A549 (cell line): ENCODE data around the gene PKN1. TPM values are rescaled to one million over a fixed set of nuclear protein-coding genes. Genes with fewer than 3 reads are reported as not detected.

ENCODE experiments used
- ATAC-seq, 2 experiments: fragments of 200-7000 bp in 1 of 2; fragments of >200 bp in 1 of 2; cut with Nextera tagmentation in 1 of 2; cut with Tn5 transposase in 1 of 2; 3 replicates each; pipeline versions ENCODE4 v1.8.0 to v1.9.1; 2018 to 2020; ENCODE audit warnings: mild to moderate bottlenecking in 1 of 2, moderate library complexity in 1 of 2
- CTCF ChIA-PET: fragments of 300-600 bp; sonication (Branson Sonifier 250); formaldehyde crosslinking; extraction: SDS; loops from one replicate; lab custom pipeline; 2021; ENCODE audit warnings: antibody characterized with exemption, inconsistent platforms; lab: Yijun Ruan, JAX
- POLR2A ChIA-PET: fragments of 350-600 bp; formaldehyde crosslinking; extraction: SDS; loops from one replicate; lab custom pipeline; 2021; ENCODE audit warnings: antibody characterized with exemption, inconsistent platforms; lab: Yijun Ruan, JAX
- DNase-seq, 2 experiments: peaks; one replicate each; pipeline versions ENCODE4 v3.0.0 to v3.0.0-alpha.2; 2011 to 2016; ENCODE audit warnings: low read depth in 1 of 2, low spot score in 1 of 2
- FAIRE-seq: peaks from 2 replicates; lab custom pipeline; 2011; peaks lifted over from hg19 to GRCh38; lab: Jason Lieb, UNC
- H3K27ac ChIP-seq, 2 experiments: fragments of >200 bp; sonication (Bioruptor Twin); formaldehyde crosslinking; 3 replicates each; pipeline ENCODE4 v1.5.1; 2016 to 2017
- H3K4me1 ChIP-seq: fragments of >200 bp; sonication (Bioruptor Twin); formaldehyde crosslinking; 3 replicates; pipeline ENCODE4 v1.6.1; 2016
- H3K4me2 ChIP-seq: fragments of >200 bp; sonication (Bioruptor Twin); formaldehyde crosslinking; 3 replicates; pipeline ENCODE4 v1.6.1; 2016
- H3K4me3 ChIP-seq: fragments of >200 bp; sonication (Bioruptor Twin); formaldehyde crosslinking; 3 replicates; pipeline ENCODE4 v1.5.1; 2016
- H3K9me3 ChIP-seq: fragments of >200 bp; sonication (Bioruptor Twin); formaldehyde crosslinking; 3 replicates; pipeline ENCODE4 v1.6.1; 2016
- ATOH8 ChIP-seq: fragments of 250-450 bp; sonication (Bioruptor Pico); IDR thresholded peaks from 2 replicates; pipeline ENCODE4 v1.5.0; 2020; ENCODE audit warnings: low read depth, mild to moderate bottlenecking, moderate library complexity
- BHLHE40 ChIP-seq: IDR thresholded peaks from 2 replicates; pipeline ENCODE4 v1.6.1; 2012; ENCODE audit warnings: low read depth, low read length, inconsistent platforms
- E2F6 ChIP-seq: IDR thresholded peaks from 2 replicates; pipeline ENCODE4 v1.6.1; 2012; ENCODE audit warnings: low read depth, borderline replicate concordance
- EHMT2 ChIP-seq: fragments of 200-600 bp; sonication (generic); IDR thresholded peaks from 2 replicates; pipeline ENCODE4 v1.6.1; 2016; ENCODE audit warnings: antibody characterized with exemption, low read depth, mild to moderate bottlenecking, moderate library complexity
- ESRRA ChIP-seq: fragments of 150-350 bp; IDR thresholded peaks from 2 replicates; pipeline ENCODE4 v1.6.1; 2014; ENCODE audit warnings: mild to moderate bottlenecking, low read length, borderline replicate concordance
- FOXS1 ChIP-seq: fragments of 250-450 bp; sonication (Bioruptor Pico); IDR thresholded peaks from 2 replicates; pipeline ENCODE4 v1.5.0; 2020; ENCODE audit warnings: mild to moderate bottlenecking, moderate library complexity
- GATA3 ChIP-seq: IDR thresholded peaks from 2 replicates; pipeline ENCODE4 v1.6.1; 2012; ENCODE audit warnings: borderline replicate concordance
- HOXB5 ChIP-seq: fragments of 250-450 bp; sonication (Bioruptor Pico); IDR thresholded peaks from 2 replicates; pipeline ENCODE4 v1.5.0; 2020; ENCODE audit warnings: mild to moderate bottlenecking, moderate library complexity
- KDM1A ChIP-seq: fragments of 200-600 bp; sonication (generic); IDR thresholded peaks from 2 replicates; pipeline ENCODE4 v1.6.1; 2016; ENCODE audit warnings: low read depth, mild to moderate bottlenecking
- MAFK ChIP-seq: fragments of 450-650 bp; IDR thresholded peaks from 2 replicates; pipeline ENCODE4 v1.6.1; 2014; ENCODE audit not compliant: partially characterized antibody
- NFE2L2 ChIP-seq: fragments of 150-350 bp; conservative IDR thresholded peaks from 2 replicates; pipeline ENCODE4 v1.6.1; 2014; ENCODE audit warnings: low read length
- POLR2A ChIP-seq: IDR thresholded peaks from 2 replicates; pipeline ENCODE4 v1.6.1; 2012; ENCODE audit warnings: mild to moderate bottlenecking, low read length
- RAD21 ChIP-seq, 2 experiments: fragments of >200 bp in 1 of 2; sonication (Bioruptor Twin) in 1 of 2; formaldehyde crosslinking in 1 of 2; IDR thresholded peaks in 1 of 2; conservative IDR thresholded peaks in 1 of 2; 2 replicates in 1 of 2; 3 replicates in 1 of 2; pipeline ENCODE4 v1.6.1; 2012 to 2018; ENCODE audit warnings: inconsistent platforms in 1 of 2
- RFX5 ChIP-seq: fragments of 450-650 bp; IDR thresholded peaks from 2 replicates; pipeline ENCODE4 v1.7.1; 2014; ENCODE audit warnings: antibody characterized with exemption, mild to moderate bottlenecking, moderate library complexity
- RNF2 ChIP-seq: fragments of 200-600 bp; sonication (generic); IDR thresholded peaks from 2 replicates; pipeline ENCODE4 v1.6.1; 2016; ENCODE audit warnings: low read depth, mild to moderate bottlenecking, antibody characterized with exemption, moderate library complexity, borderline replicate concordance
- SMC3 ChIP-seq: fragments of >200 bp; sonication (Bioruptor Twin); formaldehyde crosslinking; IDR thresholded peaks from 3 replicates; pipeline ENCODE4 v1.6.1; 2018; ENCODE audit warnings: inconsistent platforms
- SREBF2 ChIP-seq: fragments of 450-650 bp; IDR thresholded peaks from 2 replicates; pipeline ENCODE4 v1.6.1; 2014; ENCODE audit warnings: mild to moderate bottlenecking, moderate library complexity
- TP53 ChIP-seq: fragments of 250-450 bp; sonication (Bioruptor Pico); IDR thresholded peaks from 2 replicates; pipeline ENCODE4 v1.5.0; 2021; ENCODE audit warnings: mild to moderate bottlenecking, moderate library complexity
- USF2 ChIP-seq: fragments of 450-650 bp; IDR thresholded peaks from 2 replicates; pipeline ENCODE4 v1.6.1; 2014; ENCODE audit warnings: antibody characterized with exemption
- ZC3H11A ChIP-seq: fragments of 450-650 bp; IDR thresholded peaks from 2 replicates; pipeline ENCODE4 v1.6.1; 2014; ENCODE audit warnings: antibody characterized with exemption, mild to moderate bottlenecking
- ZFP36 ChIP-seq: fragments of 450-650 bp; IDR thresholded peaks from 2 replicates; pipeline ENCODE4 v1.6.1; 2014; ENCODE audit warnings: borderline replicate concordance; ENCODE audit not compliant: partially characterized antibody
- ZNF302 ChIP-seq: fragments of 250-450 bp; sonication (Bioruptor Pico); IDR thresholded peaks from 2 replicates; pipeline ENCODE4 v1.9.0; 2021; ENCODE audit warnings: inconsistent platforms, mild to moderate bottlenecking, moderate library complexity
- ZSCAN20 ChIP-seq: fragments of 250-450 bp; sonication (Bioruptor Pico); IDR thresholded peaks from 2 replicates; pipeline ENCODE4 v1.8.0; 2022; ENCODE audit warnings: mild to moderate bottlenecking, moderate library complexity
- WGBS: methylation state at CpG from one replicate; pipeline ENCODE4 v1.1.6; 2017; ENCODE audit errors: missing lambda C conversion rate; 5-methylcytosine and 5-hydroxymethylcytosine counted together
- polyA plus RNA-seq, 4 experiments: library from polyadenylated mRNA; depleted of rRNA in 3 of 4; stranded (reverse); fragments of >200 nt; fragmentation: RNase III in 1 of 4; extraction: RNeasy Plus Mini Kit Qiagen cat#74134 plus additional on column Dnase treatment in 1 of 4; gene quantifications; 2 replicates in 3 of 4; 3 replicates in 1 of 4; pipeline ENCODE4 v1.2.3, GENCODE V29; 2011 to 2017

The PKN1 gene
- polyA plus RNA-seq, 2 of the 4 experiments (the other 2 are of a cell fraction): 33.4 to 37.3 TPM

- CTCF ChIA-PET: interaction anchor here (0.6 to 1.8 kb wide), 4 partner anchors 46 to 78 kb away, joined by 3 to 5 read pairs (median 4); no protein-coding TSS in a partner anchor
- FAIRE-seq (no peak), ATAC-seq (no peak), DNase-seq (no peak)
- H3K4me3 ChIP-seq: no peak overlapping the region
- whole genome bisulfite sequencing: 94% methylated on average over 13 of the region's 19 CpGs
- H3K4me1 ChIP-seq: peaks cover 7% of the 10 kb centered on the region
- H3K27ac ChIP-seq: no peak overlapping the region
- TF ChIP-seq FOXS1 (CRISPR knock-in tag) (no peak), GATA3 (no peak), ESRRA (no peak), BHLHE40 (no peak), RNF2 (no peak), RAD21 (conservative IDR thresholded peaks at IDR 0.05 in 1 of 2, IDR thresholded peaks at IDR 0.05 in 1 of 2) (no peak), ZSCAN20 (CRISPR knock-in tag) (no peak), USF2 (no peak), NFE2L2 (no peak), EHMT2 (no peak), KDM1A (no peak)
- H3K9me3 ChIP-seq: no peaks in the 10 kb centered on the region
- POLR2A ChIA-PET: interaction anchor here (0.6 kb wide), 1 partner anchor 53 kb away, joined by 3 read pairs; no protein-coding TSS in a partner anchor
- H3K4me2 ChIP-seq: no peak overlapping the region
Measured at GRCh38 chr19:14411161-14411937, 21.8 kb upstream of the PKN1 start.

GRCh38 chr19:14411938-14412245 lies 21.2 kb upstream of the PKN1 start:
- no peak for TF ChIP-seq MAFK
- no peak for TF ChIP-seq ZNF302 (CRISPR knock-in tag)
- POLR2A ChIA-PET: no interaction called here
- no peaks in the 10 kb centered on the region for H3K9me3 ChIP-seq
- DNase-seq: no peak
- no peak overlapping the region for H3K4me2 ChIP-seq
- ATAC-seq: no peak
- CTCF ChIA-PET: interaction anchor here (1.4 kb wide), 1 partner anchor 275 kb away, joined by 3 read pairs; the partner anchor contains the start of gene ASF1B
- H3K4me1 ChIP-seq: peaks cover 13% of the 10 kb centered on the region
- no peak for FAIRE-seq
- H3K4me3 ChIP-seq: no peak overlapping the region
- 86% methylated on average over 7 of the region's 8 CpGs for WGBS
- H3K27ac ChIP-seq: no peak overlapping the region

GRCh38 chr19:14412324-14412995 lies 20.6 kb upstream of the PKN1 start:
- FAIRE-seq (no peak), ATAC-seq (no peak), DNase-seq (no peak)
- H3K4me1 ChIP-seq: peaks cover 19% of the 10 kb centered on the region
- H3K4me2 ChIP-seq: no peak overlapping the region
- CTCF ChIA-PET: interaction anchor here (0.6 to 1.4 kb wide), 2 partner anchors 13 to 276 kb away, joined by 3 read pairs; partner anchors contain the start of gene ASF1B
- no peak for TF ChIP-seq ZC3H11A
- no peak for TF ChIP-seq SREBF2
- TF ChIP-seq HOXB5 (CRISPR knock-in tag): no peak
- TF ChIP-seq USF2: no peak
- TF ChIP-seq E2F6: no peak
- TF ChIP-seq SMC3: no peak
- no peak for TF ChIP-seq ZFP36
- no peak for TF ChIP-seq GATA3
- TF ChIP-seq RFX5: no peak
- no peak for TF ChIP-seq POLR2A
- no peak for TF ChIP-seq TP53 (CRISPR knock-in tag)
- TF ChIP-seq BHLHE40: no peak
- TF ChIP-seq ATOH8: no peak
- TF ChIP-seq, all 56 proteins: peak for 0
- 97% methylated on average over 18 of the region's 25 CpGs for WGBS
- POLR2A ChIA-PET: no interaction called here
- H3K27ac ChIP-seq: no peak overlapping the region
- no peaks in the 10 kb centered on the region for H3K9me3 ChIP-seq
- H3K4me3 ChIP-seq: no peak overlapping the region
